GM12801 (cell line): ENCODE data around the gene FBXL7.

Source experiments
- TF ChIP-seq, protein P1 (sequence below): IDR thresholded peaks from one replicate; pipeline ENCODE4 v1.5.1; 2011; ENCODE audit warnings: control low read depth; ENCODE audit not compliant: insufficient read length; ENCODE audit errors: extremely low read depth

FBXL7 gene

GRCh38 chr5:15592728-15593127 lies 92.7 kb downstream of the FBXL7 start:
- TF ChIP-seq, protein P1, sequence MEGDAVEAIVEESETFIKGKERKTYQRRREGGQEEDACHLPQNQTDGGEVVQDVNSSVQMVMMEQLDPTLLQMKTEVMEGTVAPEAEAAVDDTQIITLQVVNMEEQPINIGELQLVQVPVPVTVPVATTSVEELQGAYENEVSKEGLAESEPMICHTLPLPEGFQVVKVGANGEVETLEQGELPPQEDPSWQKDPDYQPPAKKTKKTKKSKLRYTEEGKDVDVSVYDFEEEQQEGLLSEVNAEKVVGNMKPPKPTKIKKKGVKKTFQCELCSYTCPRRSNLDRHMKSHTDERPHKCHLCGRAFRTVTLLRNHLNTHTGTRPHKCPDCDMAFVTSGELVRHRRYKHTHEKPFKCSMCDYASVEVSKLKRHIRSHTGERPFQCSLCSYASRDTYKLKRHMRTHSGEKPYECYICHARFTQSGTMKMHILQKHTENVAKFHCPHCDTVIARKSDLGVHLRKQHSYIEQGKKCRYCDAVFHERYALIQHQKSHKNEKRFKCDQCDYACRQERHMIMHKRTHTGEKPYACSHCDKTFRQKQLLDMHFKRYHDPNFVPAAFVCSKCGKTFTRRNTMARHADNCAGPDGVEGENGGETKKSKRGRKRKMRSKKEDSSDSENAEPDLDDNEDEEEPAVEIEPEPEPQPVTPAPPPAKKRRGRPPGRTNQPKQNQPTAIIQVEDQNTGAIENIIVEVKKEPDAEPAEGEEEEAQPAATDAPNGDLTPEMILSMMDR = no peak

GRCh38 chr5:15594977-15595568 lies 95.1 kb downstream of the FBXL7 start:
- TF ChIP-seq, protein P1 = no peak

DNA sequence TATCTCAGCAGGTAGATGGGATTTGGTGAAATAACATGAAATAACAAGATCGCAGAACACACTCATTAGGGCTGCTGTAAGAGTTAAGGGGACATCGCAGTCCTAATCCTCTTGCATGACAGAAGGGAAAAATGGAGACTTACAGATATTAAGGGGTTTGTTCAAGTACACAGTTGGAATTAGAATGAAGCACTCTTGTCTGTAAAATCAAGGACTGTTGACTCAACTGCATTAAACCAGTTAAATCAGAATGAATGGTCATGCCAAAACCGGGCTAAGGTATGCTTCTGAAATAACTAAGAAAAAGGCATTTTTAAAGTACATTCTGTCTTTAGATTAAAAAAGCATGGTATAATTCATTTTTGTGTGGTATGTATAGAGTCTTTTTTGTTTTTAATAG lies 95.9 kb downstream of the FBXL7 start:
- TF ChIP-seq, protein P1 = no peak

DNA sequence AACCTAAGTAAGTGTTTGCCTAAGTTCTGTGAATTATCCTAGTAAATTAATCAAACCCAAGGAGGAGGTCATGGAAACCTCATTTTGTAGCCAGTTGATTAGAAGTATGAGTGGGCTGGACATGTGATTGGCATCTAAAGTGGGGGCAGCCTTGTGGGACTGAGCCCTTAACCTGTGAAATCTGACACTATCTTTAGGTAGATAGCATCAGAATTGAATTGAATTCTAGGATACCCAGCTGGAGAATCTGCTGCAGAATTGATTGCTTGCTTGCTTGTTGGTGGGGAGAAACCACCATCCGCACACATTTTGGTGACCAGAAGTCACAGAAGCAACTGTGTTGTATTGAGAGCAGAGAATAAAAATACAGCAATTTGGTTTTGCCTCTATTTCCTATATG lies 97.0 kb downstream of the FBXL7 start:
- TF ChIP-seq, protein P1 = no peak

DNA sequence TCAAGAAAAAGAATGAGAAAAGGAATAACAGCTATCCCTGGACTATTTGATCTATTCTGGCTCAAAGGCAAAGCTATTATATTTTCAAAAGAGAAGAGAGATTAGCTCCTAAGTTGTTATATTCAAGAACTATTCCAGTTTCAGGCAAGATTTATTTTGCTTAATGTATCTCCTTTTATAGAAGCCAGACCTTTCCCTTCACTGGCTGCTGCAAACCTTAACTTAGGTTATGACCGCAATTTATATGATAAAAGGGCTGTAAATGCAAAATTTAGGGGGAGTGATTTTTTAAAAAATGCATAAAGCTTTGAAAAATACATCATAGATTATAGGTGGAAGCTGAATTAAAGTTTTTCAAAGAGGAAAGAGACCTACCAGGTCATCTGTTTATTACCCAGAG lies 97.8 kb downstream of the FBXL7 start:
- TF ChIP-seq, protein P1 = no peak

GRCh38 chr5:15598294-15598902 lies 98.4 kb downstream of the FBXL7 start:
- TF ChIP-seq, protein P1 = no peak

DNA sequence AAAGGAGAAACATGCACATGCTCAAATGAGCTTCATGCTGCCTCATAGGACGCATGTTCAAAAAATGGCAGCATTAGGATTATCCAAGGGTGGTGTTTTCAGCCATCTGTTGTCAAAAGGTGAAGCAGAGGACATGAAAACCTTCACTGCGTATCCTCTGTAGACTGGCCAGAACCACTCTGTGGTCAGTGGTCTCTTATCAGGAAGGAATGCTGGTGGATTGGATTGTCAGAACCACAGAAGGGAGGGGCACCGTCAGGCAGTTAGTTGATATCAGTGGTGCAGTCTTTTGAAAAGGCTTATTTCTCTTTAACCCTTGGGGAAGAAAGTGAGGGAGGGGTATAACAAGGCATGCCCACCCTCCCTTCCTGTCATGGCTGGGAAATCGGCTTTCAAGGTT lies 100.1 kb downstream of the FBXL7 start:
- TF ChIP-seq, protein P1 = no peak
